Adrenal gland (tissue), 12 donors: ENCODE results near the gene RNASE2. TPM values are rescaled to one million over a fixed set of nuclear protein-coding genes. Genes with fewer than 3 reads are reported as not detected.

Experiments
- DNase-seq, 7 donors: peaks; one replicate each; pipeline ENCODE4 v3.0.0-alpha.2; 2019 to 2020
- H3K27ac ChIP-seq, 5 donors: fragments of 200-600 bp; sonication (generic) in 4 of 5; 1 replicate in 3 of 5; 2 replicates in 2 of 5; pipeline versions ENCODE4 v1.5.1 to v1.8.0; 2016 to 2020; ENCODE audit warnings: mild to moderate bottlenecking in 1 of 5
- H3K27me3 ChIP-seq: fragments of 200-600 bp; 2 replicates; pipeline ENCODE4 v1.8.0; 2021
- H3K36me3 ChIP-seq, 2 donors: fragments of 200-600 bp; replicated peaks in 1 of 2; 1 replicate in 1 of 2; 2 replicates in 1 of 2; pipeline versions ENCODE4 v1.5.1 to v1.8.0; 2018 to 2022
- H3K4me1 ChIP-seq, 2 donors: fragments of 200-600 bp; replicated peaks in 1 of 2; 1 replicate in 1 of 2; 2 replicates in 1 of 2; pipeline versions ENCODE4 v1.5.1 to v1.8.0; 2018 to 2021
- H3K4me3 ChIP-seq, 4 donors: fragments of 200-600 bp; sonication (generic) in 3 of 4; one replicate each; pipeline ENCODE4 v1.5.1; 2016 to 2018
- H3K9me3 ChIP-seq, 3 donors: fragments of 200-600 bp; sonication (generic) in 1 of 3; replicated peaks in 1 of 3; 1 replicate in 2 of 3; 2 replicates in 1 of 3; pipeline versions ENCODE4 v1.5.1 to v1.8.0; 2016 to 2021
- POLR2A ChIP-seq, 2 donors: fragments of 450-650 bp; IDR thresholded peaks; one replicate each; pipeline ENCODE4 v1.6.1; 2017; ENCODE audit warnings: antibody characterized with exemption in 2 of 2, mild to moderate bottlenecking in 2 of 2, moderate library complexity in 1 of 2
- WGBS, 4 donors: extraction: QIAGEN DNeasy Blood & Tissue Kit in 2 of 4; methylation state at CpG; one replicate each; pipeline versions ENCODE4 v1.1.5 to v1.1.7; 2013 to 2017; 5-methylcytosine and 5-hydroxymethylcytosine counted together
- intact Hi-C, 2 donors: fragments of 100-400 bp; cut with DNase I; formaldehyde crosslinking; loops; one replicate each; pipeline versions ENCODE4 v1.14.1 to v1.15.0; 2022 to 2023
- polyA plus RNA-seq, 3 donors: library from polyadenylated mRNA; stranded (reverse); fragments of 200-250 nt in 2 of 3; fragments of 350-450 nt in 1 of 3; fragmentation: Illumina TruSeq in 1 of 3; extraction: RNeasy Lipid Tissue Mini Kit (QIAGEN cat#74804) in 1 of 3; gene quantifications; one replicate each; pipeline ENCODE4 v1.2.3, GENCODE V29; 2013 to 2014
- total RNA-seq, 9 donors: library from RNA; depleted of rRNA in 4 of 9; stranded (reverse); fragments of >200 nt in 4 of 9; fragments of 120-200 nt in 1 of 9; fragmentation: NEBNext Ultra II Directional in 1 of 9; extraction: Animal tissue kit (Norgen Biotek cat#: 25700) in 1 of 9; gene quantifications; one replicate each; pipeline versions ENCODE4 v1.1.0 to v1.2.4, GENCODE V29; 2013 to 2023
- TF ChIP-seq, protein P1 (sequence below), 6 experiments: fragments of 450-650 bp in 4 of 6; fragments of 200-600 bp in 2 of 6; sonication (generic) in 1 of 6; IDR thresholded peaks; 1 replicate in 5 of 6; 2 replicates in 1 of 6; pipeline versions ENCODE4 v1.5.1 to v1.8.0; 2016 to 2021; ENCODE audit warnings: antibody characterized with exemption in 6 of 6, mild to moderate bottlenecking in 2 of 6, moderate library complexity in 1 of 6
- donor health status: healthy with polysubstance abuse.
- donor health status: Bipolar disorder and iron deficiency.
- donor health status: DM: yes; HTN: yes; CAD: no.
- donor health status: DM: no; HTN: no; CAD: no.
- donor health status: DM: no; HTN: no; CAD: no.
- donor health status: DM: yes; HTN: yes; CAD: no.

RNASE2 gene
- total and polyA plus RNA-seq, 12 donors = 0.33 to 16.8 (median 6.5) TPM; not detected in 1

DNA sequence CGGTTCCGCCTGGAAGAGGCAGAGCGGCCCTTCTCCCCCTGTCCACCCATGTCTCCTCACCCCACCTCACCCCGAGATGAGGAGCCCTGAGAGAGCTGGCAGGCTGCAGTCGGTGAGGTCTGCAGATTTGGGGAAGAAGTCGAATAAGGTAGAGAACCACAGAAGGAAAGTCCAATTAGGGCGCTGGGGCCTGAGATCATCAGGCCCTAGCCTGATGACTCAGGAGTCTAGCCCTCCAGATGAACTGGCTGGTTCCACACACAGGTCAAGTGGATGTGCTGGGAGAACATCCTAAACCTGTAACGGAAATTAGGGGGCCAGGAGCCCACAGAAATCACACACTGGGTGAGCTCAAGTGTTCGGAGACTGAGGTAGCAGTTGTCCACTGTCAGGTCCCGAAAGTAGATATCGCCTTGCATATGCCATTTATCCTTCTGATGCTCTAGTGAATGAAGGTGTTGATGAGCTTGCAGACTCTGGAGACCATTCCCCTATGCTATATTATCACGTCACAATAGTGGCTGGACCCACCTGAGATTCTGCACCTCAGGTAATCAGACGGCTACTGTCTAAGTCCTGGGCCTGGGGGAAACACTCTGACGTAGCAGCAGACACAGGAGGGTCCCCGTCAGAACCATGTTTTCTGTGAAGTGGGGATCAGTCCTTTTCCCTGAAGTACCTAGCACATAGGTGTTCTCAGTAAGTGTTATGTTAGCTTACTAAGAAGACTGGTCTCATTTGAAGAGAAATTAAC, 33.6 kb downstream of the RNASE2 start:
- peaks cover 0 to 24% of the 10 kb centered on the region in 2 donors for H3K36me3 ChIP-seq
- peak overlapping the region in 1 of 4 donors; percentile 88 for H3K4me3 ChIP-seq
- H3K9me3 ChIP-seq = no peaks in the 10 kb centered on the region
- no peak for TF ChIP-seq POLR2A (IDR thresholded peaks at IDR 0.05)
- TF ChIP-seq, protein P1, sequence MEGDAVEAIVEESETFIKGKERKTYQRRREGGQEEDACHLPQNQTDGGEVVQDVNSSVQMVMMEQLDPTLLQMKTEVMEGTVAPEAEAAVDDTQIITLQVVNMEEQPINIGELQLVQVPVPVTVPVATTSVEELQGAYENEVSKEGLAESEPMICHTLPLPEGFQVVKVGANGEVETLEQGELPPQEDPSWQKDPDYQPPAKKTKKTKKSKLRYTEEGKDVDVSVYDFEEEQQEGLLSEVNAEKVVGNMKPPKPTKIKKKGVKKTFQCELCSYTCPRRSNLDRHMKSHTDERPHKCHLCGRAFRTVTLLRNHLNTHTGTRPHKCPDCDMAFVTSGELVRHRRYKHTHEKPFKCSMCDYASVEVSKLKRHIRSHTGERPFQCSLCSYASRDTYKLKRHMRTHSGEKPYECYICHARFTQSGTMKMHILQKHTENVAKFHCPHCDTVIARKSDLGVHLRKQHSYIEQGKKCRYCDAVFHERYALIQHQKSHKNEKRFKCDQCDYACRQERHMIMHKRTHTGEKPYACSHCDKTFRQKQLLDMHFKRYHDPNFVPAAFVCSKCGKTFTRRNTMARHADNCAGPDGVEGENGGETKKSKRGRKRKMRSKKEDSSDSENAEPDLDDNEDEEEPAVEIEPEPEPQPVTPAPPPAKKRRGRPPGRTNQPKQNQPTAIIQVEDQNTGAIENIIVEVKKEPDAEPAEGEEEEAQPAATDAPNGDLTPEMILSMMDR (IDR thresholded peaks at IDR 0.05) = no peak
- DNase-seq = no peak
- peaks cover 22 to 39% of the 10 kb centered on the region in 2 donors for H3K4me1 ChIP-seq
- intact Hi-C loops = no loop called here
- H3K27me3 ChIP-seq = no peaks in the 10 kb centered on the region
- peak overlapping the region in 4 of 5 donors; percentile 48 to 90 (median 86) for H3K27ac ChIP-seq
- 78 to 92% (median 90%) methylated on average over 14 to 15 of the region's 15 CpGs for WGBS, 4 donors

DNA sequence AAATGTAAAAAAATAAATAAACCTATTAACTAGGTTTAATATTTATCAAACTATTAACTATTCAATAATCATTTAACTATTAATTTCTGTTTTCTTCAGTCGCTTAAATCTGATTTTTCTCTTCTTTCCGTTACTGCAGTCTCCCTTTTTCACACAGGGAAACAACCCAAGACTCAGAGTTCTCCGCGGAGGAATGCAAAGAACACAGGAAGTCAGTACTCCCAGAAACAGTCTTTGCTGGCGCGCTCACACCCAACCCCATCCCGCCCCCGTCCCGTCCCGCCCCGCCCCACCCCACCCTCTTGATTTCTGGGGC, 34.1 kb downstream of the RNASE2 start:
- intact Hi-C loops = no loop called here
- 0 to 1% (median 1%) methylated on average over 9 to 11 of the region's 11 CpGs for WGBS, 4 donors

GRCh38 chr14:20989787-20990600, 34.7 kb downstream of the RNASE2 start, which contains the start of gene METTL17:
Gene METTL17 (plus strand): TSS chr14:20989980. CDS start chr14:20990003, 23 bp downstream.
- WGBS, 4 donors = 0% methylated on average over 10 to 42 of the region's 42 CpGs
- Histone ChIP-seq H3K9me3 (no peaks in the 10 kb centered on the region), H3K4me3 (peak within 1 kb of the TSS; percentile 12 to 95 (median 86)), H3K36me3 (peaks cover 0 to 35% of the 10 kb centered on the region in 2 donors), H3K27ac (peak within 1 kb of the TSS in 4 of 5 donors; percentile 66 to 90 (median 86)), H3K27me3 (no peaks in the 10 kb centered on the region), H3K4me1 (peaks cover 22 to 39% of the 10 kb centered on the region in 2 donors)
- peak; percentile 88 to 98 (median 96) for DNase-seq
- intact Hi-C loops = no loop called here
- peak; percentile 9 to 72 for TF ChIP-seq POLR2A (IDR thresholded peaks at IDR 0.05)
- TF ChIP-seq, protein P1 (IDR thresholded peaks at IDR 0.05) = peak in 5 of 6 experiments; percentile 18 to 52 (median 35)

More for the DNA sequence above, 34.1 kb downstream of the RNASE2 start:
- DNase-seq = no peak
- Histone ChIP-seq H3K9me3 (no peaks in the 10 kb centered on the region), H3K27me3 (no peaks in the 10 kb centered on the region), H3K27ac (peak overlapping the region in 4 of 5 donors; percentile 48 to 90 (median 86)), H3K4me1 (peaks cover 22 to 39% of the 10 kb centered on the region in 2 donors), H3K4me3 (peak overlapping the region in 2 of 4 donors; percentile 88 to 95), H3K36me3 (peaks cover 0 to 29% of the 10 kb centered on the region in 2 donors)
- TF ChIP-seq, protein P1 (IDR thresholded peaks at IDR 0.05) = no peak
- peak in 1 of 2 donors; percentile 57 for TF ChIP-seq POLR2A (IDR thresholded peaks at IDR 0.05)

GRCh38 chr14:20996521-20996920, 41.2 kb downstream of the RNASE2 start:
- H3K4me3 ChIP-seq = no peak overlapping the region
- no peak overlapping the region for H3K27ac ChIP-seq
- H3K36me3 ChIP-seq = peaks cover 0 to 59% of the 10 kb centered on the region in 2 donors
- TF ChIP-seq POLR2A (IDR thresholded peaks at IDR 0.05) = no peak
- TF ChIP-seq, protein P1 (IDR thresholded peaks at IDR 0.05) = no peak
- WGBS, 4 donors = 86 to 91% (median 88%) methylated on average over 12 to 14 of the region's 14 CpGs
- no peaks in the 10 kb centered on the region for H3K9me3 ChIP-seq
- no peaks in the 10 kb centered on the region for H3K27me3 ChIP-seq
- no peak for DNase-seq
- intact Hi-C loops = no loop called here
- peaks cover 0 to 9% of the 10 kb centered on the region in 2 donors for H3K4me1 ChIP-seq
